ENCODE data around the gene MORF4L2.

Gene MORF4L2

GRCh38 chrX:103730147-103730795, 43.8 kb upstream of the MORF4L2 start:
- Histone ChIP-seq H3K79me2 (ENCODE audit: insufficient read depth, low read depth) (no peaks in the 10 kb centered on the region), H3K27me3 (ENCODE audit: insufficient read depth, low read depth) (no peaks in the 10 kb centered on the region), H4K20me1 (ENCODE audit: insufficient read depth) (no peaks in the 10 kb centered on the region), H2AFZ (ENCODE audit: low read depth) (no peak overlapping the region), H3K36me3 (ENCODE audit: insufficient read depth) (no peaks in the 10 kb centered on the region), H3K4me2 (no peak overlapping the region), H3K4me1 (ENCODE audit: low read depth, poor library complexity, severe bottlenecking) (peaks cover 45% of the 10 kb centered on the region), H3K9ac (no peak overlapping the region), H3K4me3 (IDR thresholded peaks at IDR 0.05; ENCODE audit: insufficient read depth, low read depth, low read length) (no peak overlapping the region), H3K27ac (no peak overlapping the region)
- no peak for TF ChIP-seq CTCF (conservative IDR thresholded peaks at IDR 0.05; ENCODE audit: low read depth, low read length)

GRCh38 chrX:103729015-103729414, 42.5 kb upstream of the MORF4L2 start:
- Histone ChIP-seq H3K9ac (no peak overlapping the region), H3K27me3 (ENCODE audit: insufficient read depth, low read depth) (no peaks in the 10 kb centered on the region), H3K27ac (no peak overlapping the region), H2AFZ (ENCODE audit: low read depth) (no peak overlapping the region), H3K4me3 (IDR thresholded peaks at IDR 0.05; ENCODE audit: insufficient read depth, low read depth, low read length) (no peak overlapping the region), H4K20me1 (ENCODE audit: insufficient read depth) (no peaks in the 10 kb centered on the region), H3K4me2 (no peak overlapping the region), H3K79me2 (ENCODE audit: insufficient read depth, low read depth) (no peaks in the 10 kb centered on the region), H3K36me3 (ENCODE audit: insufficient read depth) (no peaks in the 10 kb centered on the region), H3K4me1 (ENCODE audit: low read depth, poor library complexity, severe bottlenecking) (peaks cover 32% of the 10 kb centered on the region)
- no peak for TF ChIP-seq CTCF (conservative IDR thresholded peaks at IDR 0.05; ENCODE audit: low read depth, low read length)

GRCh38 chrX:103727115-103727514, 40.6 kb upstream of the MORF4L2 start:
- Histone ChIP-seq H2AFZ (ENCODE audit: low read depth) (no peak overlapping the region), H3K4me3 (IDR thresholded peaks at IDR 0.05; ENCODE audit: insufficient read depth, low read depth, low read length) (no peak overlapping the region), H3K79me2 (ENCODE audit: insufficient read depth, low read depth) (no peaks in the 10 kb centered on the region), H4K20me1 (ENCODE audit: insufficient read depth) (no peaks in the 10 kb centered on the region), H3K4me1 (ENCODE audit: low read depth, poor library complexity, severe bottlenecking) (peaks cover 13% of the 10 kb centered on the region), H3K27ac (no peak overlapping the region), H3K27me3 (ENCODE audit: insufficient read depth, low read depth) (no peaks in the 10 kb centered on the region), H3K4me2 (no peak overlapping the region), H3K9ac (no peak overlapping the region), H3K36me3 (ENCODE audit: insufficient read depth) (no peaks in the 10 kb centered on the region)
- TF ChIP-seq CTCF (conservative IDR thresholded peaks at IDR 0.05; ENCODE audit: low read depth, low read length), result no peak

GRCh38 chrX:103726477-103726876, 40.0 kb upstream of the MORF4L2 start:
- H3K4me2 ChIP-seq, result no peak overlapping the region
- peaks cover 7% of the 10 kb centered on the region for H3K4me1 ChIP-seq (ENCODE audit: low read depth, poor library complexity, severe bottlenecking)
- H3K27ac ChIP-seq, result no peak overlapping the region
- no peaks in the 10 kb centered on the region for H3K27me3 ChIP-seq (ENCODE audit: insufficient read depth, low read depth)
- no peaks in the 10 kb centered on the region for H3K79me2 ChIP-seq (ENCODE audit: insufficient read depth, low read depth)
- H3K36me3 ChIP-seq (ENCODE audit: insufficient read depth), result no peaks in the 10 kb centered on the region
- no peak overlapping the region for H3K4me3 ChIP-seq (IDR thresholded peaks at IDR 0.05; ENCODE audit: insufficient read depth, low read depth, low read length)
- no peak for TF ChIP-seq CTCF (conservative IDR thresholded peaks at IDR 0.05; ENCODE audit: low read depth, low read length)
- no peak overlapping the region for H2AFZ ChIP-seq (ENCODE audit: low read depth)
- H4K20me1 ChIP-seq (ENCODE audit: insufficient read depth), result no peaks in the 10 kb centered on the region
- no peak overlapping the region for H3K9ac ChIP-seq

Measured in KMS-11 (cell line).